Activated CD4-positive, alpha-beta T cell treated with anti-CD3 and anti-CD28 coated beads, Interleukin-2, amount 50 U/mL, for 48 hours (primary cell): ENCODE results near the gene PPP1R3A.
"Not testable (repeated sequence)": the region's sequence is repeated elsewhere in the genome, so short reads cannot be mapped to it uniquely, and the experiment has no call there.

Experiments used
- DNase-seq, 2 experiments: peaks; one replicate each; pipeline ENCODE4 v3.0.0-alpha.2; 2020

Gene PPP1R3A, protein sequence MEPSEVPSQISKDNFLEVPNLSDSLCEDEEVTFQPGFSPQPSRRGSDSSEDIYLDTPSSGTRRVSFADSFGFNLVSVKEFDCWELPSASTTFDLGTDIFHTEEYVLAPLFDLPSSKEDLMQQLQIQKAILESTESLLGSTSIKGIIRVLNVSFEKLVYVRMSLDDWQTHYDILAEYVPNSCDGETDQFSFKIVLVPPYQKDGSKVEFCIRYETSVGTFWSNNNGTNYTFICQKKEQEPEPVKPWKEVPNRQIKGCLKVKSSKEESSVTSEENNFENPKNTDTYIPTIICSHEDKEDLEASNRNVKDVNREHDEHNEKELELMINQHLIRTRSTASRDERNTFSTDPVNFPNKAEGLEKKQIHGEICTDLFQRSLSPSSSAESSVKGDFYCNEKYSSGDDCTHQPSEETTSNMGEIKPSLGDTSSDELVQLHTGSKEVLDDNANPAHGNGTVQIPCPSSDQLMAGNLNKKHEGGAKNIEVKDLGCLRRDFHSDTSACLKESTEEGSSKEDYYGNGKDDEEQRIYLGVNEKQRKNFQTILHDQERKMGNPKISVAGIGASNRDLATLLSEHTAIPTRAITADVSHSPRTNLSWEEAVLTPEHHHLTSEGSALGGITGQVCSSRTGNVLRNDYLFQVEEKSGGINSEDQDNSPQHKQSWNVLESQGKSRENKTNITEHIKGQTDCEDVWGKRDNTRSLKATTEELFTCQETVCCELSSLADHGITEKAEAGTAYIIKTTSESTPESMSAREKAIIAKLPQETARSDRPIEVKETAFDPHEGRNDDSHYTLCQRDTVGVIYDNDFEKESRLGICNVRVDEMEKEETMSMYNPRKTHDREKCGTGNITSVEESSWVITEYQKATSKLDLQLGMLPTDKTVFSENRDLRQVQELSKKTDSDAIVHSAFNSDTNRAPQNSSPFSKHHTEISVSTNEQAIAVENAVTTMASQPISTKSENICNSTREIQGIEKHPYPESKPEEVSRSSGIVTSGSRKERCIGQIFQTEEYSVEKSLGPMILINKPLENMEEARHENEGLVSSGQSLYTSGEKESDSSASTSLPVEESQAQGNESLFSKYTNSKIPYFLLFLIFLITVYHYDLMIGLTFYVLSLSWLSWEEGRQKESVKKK

GRCh38 chr7:113918946-113919345, at the start of gene PPP1R3A:
TSS of gene PPP1R3A (minus strand) at chr7:113919009. CDS start at chr7:113918996, 13 bp downstream.
- no peak for DNase-seq

DNA sequence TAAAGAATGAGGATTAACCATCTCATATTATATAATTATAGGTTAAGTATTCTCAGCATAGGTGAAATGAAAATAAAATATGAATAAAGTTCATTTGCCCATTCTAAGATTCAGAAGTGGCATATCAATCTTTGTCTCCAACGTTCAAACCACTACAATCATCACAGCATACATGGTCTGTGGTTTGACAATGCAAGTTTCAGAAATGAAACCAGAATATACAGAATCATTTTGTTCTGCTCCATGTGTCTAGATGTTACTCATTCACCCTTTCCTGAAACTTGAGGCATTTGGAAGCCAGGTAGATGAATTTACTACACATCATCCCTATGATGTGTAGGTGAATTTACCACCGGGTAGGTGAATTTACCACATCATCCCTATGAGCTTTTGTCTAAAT, 44.5 kb upstream of the PPP1R3A start:
- no peak for DNase-seq

GRCh38 chr7:113959910-113960309, 41.1 kb upstream of the PPP1R3A start:
- DNase-seq = no peak

DNA sequence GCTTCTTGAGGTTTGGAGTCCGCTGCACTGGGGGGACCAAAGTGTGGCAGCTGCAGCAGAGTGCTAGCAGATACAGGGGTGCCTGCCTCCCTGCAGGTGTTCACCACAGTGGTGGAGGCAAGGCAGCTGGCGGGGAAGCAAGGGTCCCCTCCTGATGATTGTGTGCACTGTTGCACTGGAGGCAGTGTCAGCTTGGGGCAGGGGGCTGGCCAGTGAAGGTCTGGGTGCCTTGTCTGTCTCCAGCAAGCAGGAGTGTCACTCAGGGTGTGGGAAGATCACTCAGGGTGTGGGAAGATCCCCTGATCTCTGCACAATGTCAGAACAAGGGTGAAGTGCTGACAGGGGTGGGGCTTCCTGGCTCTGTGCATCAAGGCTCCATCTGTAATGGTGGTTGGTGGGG, 36.3 kb upstream of the PPP1R3A start:
- DNase-seq = no peak

DNA sequence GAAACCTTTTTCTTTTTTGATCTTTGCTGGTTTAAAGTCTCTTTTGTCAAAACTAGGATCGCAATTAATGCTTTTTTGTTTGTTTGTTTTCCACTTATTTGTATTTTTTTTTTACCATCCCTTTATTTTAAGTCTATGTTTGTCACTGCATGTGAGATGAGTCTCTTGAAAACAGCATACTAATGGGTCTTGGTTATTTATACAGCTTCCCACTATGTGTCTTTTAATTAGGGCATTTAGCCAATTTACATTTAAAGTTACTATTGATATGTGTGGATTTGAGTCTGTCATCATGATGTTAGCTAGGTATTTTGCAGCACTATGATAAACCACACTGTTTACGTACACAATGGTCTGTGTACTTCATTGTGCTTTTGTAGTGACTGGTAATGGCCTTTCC, 34.7 kb upstream of the PPP1R3A start:
- no peak for DNase-seq

DNA sequence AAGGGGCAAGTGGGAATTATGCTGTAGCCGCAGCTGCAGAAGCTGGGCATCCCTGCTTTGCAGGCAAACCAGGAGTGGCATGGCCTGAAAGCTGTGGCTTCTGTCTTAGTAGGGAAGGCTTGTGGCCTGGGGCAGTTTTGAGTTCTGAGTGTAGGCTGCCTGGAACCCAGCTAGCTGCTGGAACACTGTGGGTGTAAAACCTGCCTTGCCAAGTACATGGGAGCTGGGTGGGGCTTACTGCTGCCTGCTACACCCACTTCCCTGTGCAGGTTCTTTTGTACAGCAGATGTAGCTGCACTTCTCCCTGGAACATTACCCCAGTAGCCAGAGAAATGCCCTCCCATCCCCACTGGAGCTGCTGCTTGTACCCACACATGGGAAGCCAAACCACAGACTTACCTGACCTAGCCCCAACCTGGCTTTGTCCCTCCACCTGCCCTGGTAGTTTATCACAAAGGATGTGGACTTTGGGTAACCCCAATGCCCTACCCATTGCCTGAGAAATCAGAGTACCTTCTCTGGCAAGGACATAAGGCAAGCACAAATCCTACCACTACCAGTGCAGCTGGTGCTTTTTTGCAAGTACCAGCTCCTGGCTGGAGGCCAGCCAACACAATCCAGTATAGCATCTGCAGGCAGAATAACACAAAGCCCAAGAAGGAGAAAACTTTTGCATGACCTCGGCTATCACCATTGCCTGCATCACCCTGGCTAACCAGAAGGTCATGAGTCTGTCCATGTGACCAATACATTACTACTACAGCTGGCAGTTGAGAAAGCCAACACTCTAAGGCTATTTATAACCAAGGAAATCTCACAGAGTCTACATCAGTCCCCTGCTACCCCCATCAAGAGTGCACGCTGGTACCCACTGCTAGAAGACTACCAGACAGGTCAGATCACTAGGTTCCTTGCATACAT, 26.5 kb upstream of the PPP1R3A start:
- DNase-seq = no peak

DNA sequence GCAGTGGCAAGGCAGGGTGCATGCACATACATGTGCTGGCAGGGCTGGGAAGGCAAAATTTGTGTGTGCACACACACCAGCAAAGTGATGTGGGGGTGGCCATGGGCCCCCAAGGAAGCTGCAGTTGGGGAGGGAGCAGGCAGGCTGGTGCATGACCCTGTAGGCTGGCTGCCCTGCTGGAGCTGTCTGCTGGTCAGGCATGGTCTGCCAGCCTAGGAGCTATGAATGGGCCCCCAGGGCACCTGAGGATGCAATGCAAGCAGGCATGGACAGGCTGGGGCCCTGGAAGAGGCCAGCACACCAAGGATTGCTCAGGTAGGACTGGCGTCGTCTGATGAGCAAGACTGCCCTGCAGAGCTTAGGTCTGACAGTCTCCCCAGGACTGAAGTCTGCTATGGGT, 18.2 kb upstream of the PPP1R3A start:
- no peak for DNase-seq

- DNase-seq = no peak
Measured at GRCh38 chr7:113936535-113936934, 17.7 kb upstream of the PPP1R3A start.

- not testable (repeated sequence) for DNase-seq
Measured at GRCh38 chr7:113929389-113929788, 10.6 kb upstream of the PPP1R3A start.

- no peak for DNase-seq
Measured at GRCh38 chr7:113928112-113928511, 9.3 kb upstream of the PPP1R3A start.

GRCh38 chr7:113922049-113922448, 3.2 kb upstream of the PPP1R3A start:
- DNase-seq = no peak

DNA sequence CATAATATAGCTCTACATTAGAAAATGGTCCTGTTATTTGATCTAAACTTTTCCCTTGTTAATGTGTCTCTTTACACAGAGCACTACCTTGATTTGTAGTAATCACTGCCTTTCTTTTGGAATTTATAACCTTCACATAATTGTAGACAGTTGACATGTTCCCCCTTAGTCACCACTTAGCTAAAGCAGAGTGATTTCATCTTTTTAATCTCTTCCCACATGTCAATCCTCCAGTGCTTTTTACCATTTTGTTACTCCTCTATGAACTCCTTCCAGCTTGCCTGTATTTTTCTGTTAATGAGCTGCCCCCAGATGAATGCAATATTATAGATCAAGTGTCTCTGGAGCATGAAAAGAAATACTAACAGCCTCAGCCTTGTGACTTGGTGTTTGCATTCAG, 2.6 kb upstream of the PPP1R3A start:
- no peak for DNase-seq

DNA sequence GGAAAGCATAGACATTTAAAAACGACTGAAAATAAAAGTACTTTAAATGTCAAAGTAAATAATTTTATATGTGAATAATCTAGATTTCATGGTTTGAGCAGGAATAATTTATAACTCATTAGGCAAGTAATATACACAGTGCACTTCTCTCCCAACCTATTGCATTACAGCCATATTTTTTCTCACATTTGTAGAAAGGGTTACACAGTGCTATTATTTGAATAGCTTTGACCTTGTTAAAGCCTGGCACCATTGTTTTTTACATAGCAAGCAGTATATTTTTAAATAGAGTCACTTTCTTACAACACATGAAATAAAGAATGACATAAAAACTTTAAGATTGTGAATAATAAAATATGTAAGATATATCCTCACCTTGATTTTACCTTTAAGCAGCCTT, 969 bp downstream of the PPP1R3A start:
- DNase-seq = no peak

DNA sequence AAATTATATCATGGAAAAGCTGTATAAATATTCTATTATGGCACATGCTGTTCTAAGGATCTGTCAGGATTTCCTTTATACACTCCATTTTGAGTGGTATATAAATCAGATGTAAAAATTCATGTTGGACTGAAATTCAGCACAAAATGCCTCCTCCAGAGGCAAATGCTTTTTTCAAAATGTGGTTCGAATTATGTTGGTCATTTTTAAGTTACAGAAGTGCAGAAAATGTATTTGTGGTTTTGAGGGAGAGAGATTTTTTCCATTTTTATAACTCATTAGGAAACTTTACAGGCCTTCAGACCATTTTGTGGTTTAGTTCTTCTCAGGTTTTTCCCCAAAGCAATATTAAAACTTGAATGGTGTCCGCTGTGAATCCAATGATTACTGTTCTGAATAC, 2.9 kb downstream of the PPP1R3A start:
- DNase-seq = no peak

- DNase-seq = no peak
Measured at GRCh38 chr7:113912876-113913275, 5.9 kb downstream of the PPP1R3A start.

DNA sequence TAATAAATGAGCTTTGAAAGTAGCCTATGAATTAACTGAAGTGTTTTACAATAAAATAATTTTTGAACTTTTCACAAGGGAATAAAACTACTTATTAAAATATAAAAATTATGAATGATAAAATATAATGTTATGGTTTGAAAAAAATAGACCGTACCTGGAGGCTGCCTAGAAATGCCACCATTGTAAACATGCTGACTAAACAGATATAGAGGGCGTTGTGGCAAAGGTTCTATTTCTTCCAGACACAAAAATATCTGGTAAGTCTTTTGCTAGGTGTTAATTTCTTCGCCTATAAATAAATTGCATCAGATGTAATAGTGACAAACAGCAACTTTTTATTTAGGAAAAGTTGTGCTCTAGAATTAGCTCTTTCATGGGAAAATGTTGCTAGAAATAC, 11.2 kb downstream of the PPP1R3A start:
- no peak for DNase-seq

GRCh38 chr7:113904521-113904920, 14.3 kb downstream of the PPP1R3A start:
- DNase-seq = no peak

DNA sequence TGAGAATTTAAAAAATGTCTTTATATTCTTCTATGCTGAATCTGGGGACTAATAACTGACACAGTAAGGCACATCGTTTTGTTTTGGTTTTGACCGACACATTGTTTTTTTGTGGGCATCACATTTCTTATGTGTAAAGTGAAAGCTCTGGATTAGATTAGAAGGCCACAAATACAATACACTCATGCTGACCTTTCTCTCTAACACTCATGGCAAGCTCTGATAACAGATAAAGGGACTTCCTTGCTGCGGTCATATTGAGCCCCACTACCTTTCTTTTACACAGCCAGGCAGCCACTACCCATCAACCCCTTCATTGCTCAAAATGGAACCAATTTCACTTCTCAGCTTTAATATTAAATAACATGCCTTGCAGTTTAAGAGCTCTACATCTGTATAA, 26.0 kb downstream of the PPP1R3A start:
- no peak for DNase-seq

GRCh38 chr7:113891828-113892227, 27.0 kb downstream of the PPP1R3A start:
- no peak for DNase-seq

DNA sequence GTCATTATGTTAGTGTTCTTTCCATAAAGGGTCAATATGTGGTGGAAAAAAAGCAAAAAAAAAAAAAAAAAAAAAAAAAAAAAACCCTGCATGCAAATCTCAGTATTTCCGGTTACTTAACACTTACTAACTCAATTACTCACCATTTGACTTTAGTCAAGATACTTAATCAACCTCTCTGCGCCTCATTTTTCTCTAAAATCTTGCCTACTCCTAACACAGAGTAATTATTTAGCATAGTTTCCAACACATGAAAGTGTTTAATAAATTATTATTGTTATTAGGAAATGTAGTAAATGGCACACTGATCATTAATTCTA, 27.8 kb downstream of the PPP1R3A start:
- no peak for DNase-seq

DNA sequence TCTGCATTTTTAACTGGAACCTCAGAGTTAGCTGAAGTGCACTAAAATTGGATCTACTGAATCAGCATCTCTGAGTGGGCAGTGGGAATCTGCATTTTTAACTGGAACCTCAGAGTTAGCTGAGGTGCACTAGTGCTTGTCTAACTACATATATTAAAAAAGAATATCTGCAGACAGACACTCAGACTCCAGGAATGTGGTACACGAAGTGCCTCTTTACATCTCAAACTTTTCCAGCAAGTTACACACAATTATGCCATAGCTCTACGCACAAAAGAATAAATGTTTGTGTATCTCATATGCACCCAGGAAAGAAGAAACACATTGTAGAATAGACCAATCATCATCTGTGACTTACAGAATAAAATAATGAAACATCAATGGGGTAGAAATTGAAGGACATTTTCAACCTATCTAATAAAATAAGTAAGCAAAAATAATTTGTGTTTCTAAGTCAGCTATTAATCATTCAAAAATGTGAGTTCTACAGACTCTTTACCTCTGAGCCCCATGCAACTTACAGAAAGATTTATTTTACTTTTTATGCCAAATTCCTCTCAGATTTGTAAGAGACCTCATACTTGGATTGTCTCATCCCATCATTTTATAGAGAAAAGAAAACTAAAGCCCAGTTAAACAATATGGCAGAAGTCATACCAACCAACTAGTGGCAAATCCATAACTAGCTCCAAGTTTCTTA, 28.3 kb downstream of the PPP1R3A start:
- no peak for DNase-seq

DNA sequence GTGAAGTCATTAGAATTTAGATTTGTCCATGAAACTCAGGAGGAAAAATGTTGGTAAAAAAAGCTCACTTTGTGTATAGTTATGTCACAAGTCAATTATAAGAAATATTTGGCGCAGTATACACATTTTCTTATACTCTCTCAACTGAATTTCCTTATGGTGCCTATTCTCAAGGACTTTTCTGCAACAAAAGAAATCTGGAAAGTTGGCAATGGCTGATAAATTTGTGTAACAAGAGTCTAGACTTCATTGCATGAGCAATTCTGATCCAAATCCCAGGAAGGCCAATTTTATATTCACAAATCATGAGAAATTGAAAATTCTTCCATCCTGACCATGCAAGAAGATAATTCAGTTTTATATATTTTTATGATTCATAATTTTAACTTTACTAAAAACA, 35.7 kb downstream of the PPP1R3A start:
- no peak for DNase-seq
